IPS DF 6.9 (cell line): Measurements from ENCODE around the gene FGF21.

Experiments
- DNase-seq: peaks from one replicate; pipeline ENCODE4 v3.0.0-alpha.2; 2013; ENCODE audit warnings: low read depth, low spot score
- H3K27ac ChIP-seq: one replicate; pipeline ENCODE4 v1.5.1; 2013; ENCODE audit warnings: low read length, control low read depth
- H3K27me3 ChIP-seq: 2 replicates; pipeline ENCODE4 v1.6.1; 2013; ENCODE audit warnings: mild to moderate bottlenecking, low read length; ENCODE audit not compliant: control insufficient read depth, insufficient read depth
- H3K36me3 ChIP-seq: 2 replicates; pipeline ENCODE4 v1.6.1; 2013; ENCODE audit warnings: low read length; ENCODE audit not compliant: control insufficient read depth, insufficient read depth
- H3K4me1 ChIP-seq: 2 replicates; pipeline ENCODE4 v1.6.1; 2013; ENCODE audit warnings: low read length; ENCODE audit not compliant: control insufficient read depth, insufficient read depth
- H3K4me3 ChIP-seq: 2 replicates; pipeline ENCODE4 v1.5.1; 2013; ENCODE audit warnings: mild to moderate bottlenecking, low read length
- H3K9me3 ChIP-seq: 2 replicates; pipeline ENCODE4 v1.6.1; 2013; ENCODE audit warnings: low read length, inconsistent platforms; ENCODE audit not compliant: control insufficient read depth, insufficient read depth
- WGBS: extraction: QIAGEN DNeasy Blood & Tissue Kit; methylation state at CpG from one replicate; pipeline ENCODE4 v1.1.7; 2013; ENCODE audit warnings: mixed read lengths, missing lambda C conversion rate; ENCODE audit not compliant: insufficient read length, insufficient coverage; 5-methylcytosine and 5-hydroxymethylcytosine counted together

FGF21 gene

DNA sequence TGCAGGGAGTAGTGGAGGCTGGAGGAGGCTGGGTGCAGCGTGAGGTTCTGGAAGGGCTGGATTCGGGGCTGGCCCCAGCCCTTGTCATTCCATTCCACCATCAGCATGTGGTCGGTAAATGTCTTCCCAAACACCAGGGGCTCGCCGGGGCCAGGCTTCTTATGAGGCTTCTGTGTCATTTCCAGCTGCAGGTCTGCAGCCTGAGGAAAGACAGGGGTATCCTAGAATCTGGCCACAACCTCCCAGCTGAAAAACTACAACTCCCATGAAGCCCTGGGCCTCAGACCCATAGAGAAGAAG, 51.1 kb downstream of the FGF21 start:
- no CpG with 5 or more reads among the region's 5 CpGs for WGBS
- DNase-seq: no peak
- Histone ChIP-seq H3K4me3 (no peak overlapping the region), H3K4me1 (peaks cover 11% of the 10 kb centered on the region), H3K27ac (no peak overlapping the region), H3K36me3 (no peaks in the 10 kb centered on the region), H3K9me3 (no peaks in the 10 kb centered on the region), H3K27me3 (peaks cover 2% of the 10 kb centered on the region; the same call in 1 of the 2 replicates)

DNA sequence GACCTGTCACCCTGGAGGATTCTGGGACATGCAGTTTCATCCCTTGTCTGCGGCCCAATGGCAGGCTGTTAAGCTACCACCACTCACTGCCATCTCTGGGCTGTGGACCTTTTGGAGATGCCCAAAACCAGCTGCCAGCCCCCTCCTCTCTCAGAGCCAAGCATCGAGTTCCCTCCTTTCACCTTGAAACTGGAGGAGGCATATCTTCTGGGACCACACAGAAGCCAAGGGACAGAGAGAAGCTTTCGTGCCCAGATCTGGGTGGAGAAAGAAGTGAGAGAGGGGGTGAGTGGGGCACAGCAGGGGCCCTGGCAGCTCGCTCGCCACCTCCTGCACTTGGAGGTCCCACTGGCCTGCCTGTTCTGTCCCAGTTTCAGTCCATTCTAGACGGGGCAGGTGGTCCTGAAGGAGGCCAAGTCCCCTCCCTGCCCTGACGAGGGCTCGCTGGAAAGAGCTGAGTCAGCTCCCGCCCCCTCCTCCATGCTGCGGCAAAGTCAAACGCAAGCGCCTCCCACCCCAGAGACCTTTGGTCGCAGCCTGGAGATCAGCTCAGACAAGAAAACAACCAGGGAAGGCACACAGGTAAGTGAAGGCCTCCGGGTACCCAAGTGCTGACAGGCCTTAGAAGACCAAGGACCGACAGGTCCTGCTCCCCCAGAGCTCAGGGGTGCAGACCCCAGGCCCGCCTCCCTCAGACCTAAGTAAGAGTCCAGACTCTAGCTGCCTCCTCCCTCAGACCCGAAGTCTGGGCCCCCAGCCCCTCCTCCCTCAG, 51.7 kb downstream of the FGF21 start:
- Histone ChIP-seq H3K36me3 (no peaks in the 10 kb centered on the region), H3K4me3 (no peak overlapping the region), H3K9me3 (no peaks in the 10 kb centered on the region), H3K27ac (no peak overlapping the region), H3K4me1 (peaks cover 11% of the 10 kb centered on the region), H3K27me3 (peaks cover 2% of the 10 kb centered on the region; the same call in 1 of the 2 replicates)
- WGBS: no CpG with 5 or more reads among the region's 17 CpGs
- no peak for DNase-seq

DNA sequence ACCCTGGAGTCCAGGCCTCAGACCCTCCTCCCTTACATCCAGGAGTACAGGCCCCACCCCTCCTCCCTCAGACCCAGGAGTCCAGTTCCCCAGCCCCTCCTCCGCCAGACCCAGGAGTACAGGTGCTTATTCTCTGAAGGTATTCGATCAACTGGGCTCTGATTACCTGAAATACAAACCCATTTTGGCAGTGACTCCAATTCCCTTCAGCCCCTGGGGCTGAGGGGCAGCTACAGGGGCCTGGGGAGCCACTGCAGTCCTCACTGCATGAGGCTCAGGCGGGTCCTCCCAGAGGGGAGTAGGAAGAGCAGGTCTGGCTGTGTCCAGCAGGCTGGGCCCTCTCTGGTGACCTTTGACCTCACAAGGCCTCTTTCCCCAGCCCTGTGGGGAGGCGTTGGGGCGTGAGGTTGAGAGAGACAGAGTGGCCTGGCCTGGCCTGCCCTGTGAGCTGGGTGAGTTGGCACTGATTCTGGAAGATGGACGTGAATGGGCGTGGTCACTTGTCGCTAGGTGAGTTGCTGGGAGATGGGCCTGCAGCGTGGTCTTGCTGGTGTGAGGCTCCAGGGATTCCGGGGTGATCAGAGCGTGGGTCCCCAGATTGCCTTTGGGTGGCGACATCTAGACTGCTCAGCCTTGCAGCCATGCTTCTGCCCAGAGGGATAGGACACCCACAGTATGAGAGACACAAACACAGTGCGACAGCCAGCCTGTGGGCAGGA, 52.4 kb downstream of the FGF21 start:
- WGBS: no CpG with 5 or more reads among the region's 13 CpGs
- DNase-seq: no peak

More for the DNA sequence above, 52.4 kb downstream of the FGF21 start:
- no peak overlapping the region for H3K27ac ChIP-seq
- H3K36me3 ChIP-seq: no peaks in the 10 kb centered on the region
- H3K27me3 ChIP-seq: peaks cover 2% of the 10 kb centered on the region; the same call in 1 of the 2 replicates
- H3K4me3 ChIP-seq: no peak overlapping the region
- H3K9me3 ChIP-seq: no peaks in the 10 kb centered on the region
- H3K4me1 ChIP-seq: peaks cover 11% of the 10 kb centered on the region
